ENCODE results near the gene VPS13D.
"Not testable (repeated sequence)": the region's sequence is repeated elsewhere in the genome, so short reads cannot be mapped to it uniquely, and the experiment has no call there.

The VPS13D gene

DNA sequence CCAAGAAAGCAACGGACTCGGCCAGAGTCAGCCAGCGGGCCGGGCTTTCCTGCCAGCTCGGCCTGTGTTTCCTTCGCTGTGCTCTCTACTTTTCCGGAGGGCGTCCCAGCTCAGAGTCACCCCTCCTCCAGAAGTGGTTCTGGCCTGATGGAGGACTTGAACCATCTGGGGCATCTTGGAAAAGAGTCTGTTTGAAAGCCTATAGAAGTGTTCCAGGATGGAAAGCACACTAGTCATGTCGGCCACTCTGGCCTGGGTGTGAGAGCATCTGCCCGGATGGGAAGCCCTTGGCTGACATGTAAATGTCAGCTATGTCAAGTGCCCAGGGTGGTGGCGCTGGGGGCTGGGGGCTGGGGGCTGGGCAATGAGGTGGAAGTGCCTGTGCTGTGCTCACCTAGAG, 274.8 kb downstream of the VPS13D start:
- DNase-seq, result no peak

DNA sequence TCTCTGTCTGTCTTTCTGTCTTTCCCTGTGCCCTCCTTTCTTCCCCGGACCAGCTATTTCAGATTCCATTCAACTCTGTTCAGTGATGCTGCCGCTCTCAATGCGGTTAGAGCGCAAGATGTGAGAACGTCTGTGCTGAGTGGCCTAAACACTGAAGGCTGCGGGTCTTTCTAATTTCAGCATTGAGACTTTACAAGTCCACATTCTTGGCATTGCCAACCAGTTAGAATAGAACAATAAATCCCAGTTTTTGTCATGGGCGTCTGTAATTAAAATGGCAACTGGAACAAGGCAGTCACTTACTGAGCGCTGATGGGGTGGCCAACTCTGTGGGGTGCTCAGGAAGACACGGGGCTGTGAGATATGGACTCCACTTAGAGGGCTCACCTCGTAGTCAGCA, 275.4 kb downstream of the VPS13D start:
- no peak for DNase-seq

DNA sequence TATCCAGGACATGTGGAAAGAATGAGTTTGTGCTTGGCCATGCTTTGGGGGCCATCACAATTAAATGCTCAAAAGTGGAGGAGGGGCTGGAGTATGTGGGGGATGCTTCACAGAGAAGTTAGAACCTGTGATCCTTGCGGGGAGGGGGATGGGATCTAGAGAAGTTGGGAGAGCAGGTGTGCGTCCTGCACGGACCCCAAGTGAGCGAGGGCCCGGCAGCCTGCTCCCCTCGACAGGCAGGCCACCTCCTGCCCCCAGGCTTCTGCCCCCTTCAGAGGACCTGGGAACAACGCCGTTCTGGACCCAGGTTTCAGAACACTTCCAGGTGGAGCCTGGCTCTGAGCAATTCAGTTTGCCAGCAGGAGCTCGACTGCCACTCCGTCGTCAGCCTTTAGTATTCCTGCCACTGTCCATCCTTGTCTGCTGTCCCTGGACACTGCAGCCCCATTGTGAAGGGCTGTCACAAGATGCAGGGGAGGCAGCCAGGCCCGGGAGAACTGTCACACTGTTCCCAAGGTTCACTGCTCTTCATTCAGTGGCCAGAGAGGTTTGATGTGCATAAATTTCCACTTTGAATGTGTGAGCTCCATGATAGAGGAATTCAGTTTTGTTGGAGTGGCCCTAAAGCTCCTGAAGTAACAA, 275.9 kb downstream of the VPS13D start:
- DNase-seq, result no peak

DNA sequence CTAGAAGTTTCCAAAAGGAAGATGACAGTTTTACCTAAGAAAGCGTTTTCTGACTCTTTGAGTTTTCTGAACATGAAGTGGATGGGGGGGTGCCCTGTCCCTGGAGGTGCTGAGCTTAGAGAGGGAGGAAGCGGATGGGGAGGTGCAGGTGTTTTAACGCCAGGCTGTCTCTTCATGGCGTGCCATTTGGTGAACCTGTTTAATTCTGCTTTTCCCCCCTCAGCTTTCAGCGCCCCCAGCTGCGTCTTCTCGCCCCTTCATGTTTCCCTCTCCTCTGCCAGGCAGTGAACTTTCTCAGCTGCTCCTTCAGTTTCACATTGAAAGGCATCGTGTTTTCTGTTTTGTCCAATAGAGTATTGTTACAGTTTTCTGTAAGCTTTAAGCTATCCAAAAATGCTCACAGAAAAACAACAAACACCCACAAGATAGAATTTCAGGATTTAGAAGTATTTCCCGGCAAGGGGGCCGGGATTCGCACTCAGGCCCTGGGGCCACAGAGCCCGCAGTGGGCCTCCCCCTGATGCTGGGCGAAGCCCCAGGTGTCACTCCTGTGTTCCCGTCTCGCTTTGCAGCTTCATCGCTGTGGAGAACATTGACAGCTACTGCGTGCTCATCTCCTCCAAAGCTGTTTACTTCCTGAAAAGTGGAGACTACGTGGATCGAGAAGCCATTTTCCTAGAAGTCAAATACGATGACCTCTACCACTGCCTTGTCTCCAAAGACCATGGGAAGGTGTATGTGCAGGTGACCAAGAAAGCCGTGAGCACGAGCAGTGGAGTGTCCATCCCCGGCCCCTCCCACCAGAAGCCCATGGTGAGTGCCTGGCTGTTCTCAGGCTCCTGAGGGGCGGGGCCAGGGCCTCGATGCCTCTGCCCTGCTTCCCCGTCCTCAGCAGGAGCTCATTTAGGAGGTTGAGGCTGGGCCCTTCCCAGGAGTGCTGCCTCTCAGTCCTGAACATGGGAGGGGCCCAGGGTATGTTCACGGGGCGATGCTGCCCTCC, 276.8 kb downstream of the VPS13D start:
- no peak for DNase-seq

DNA sequence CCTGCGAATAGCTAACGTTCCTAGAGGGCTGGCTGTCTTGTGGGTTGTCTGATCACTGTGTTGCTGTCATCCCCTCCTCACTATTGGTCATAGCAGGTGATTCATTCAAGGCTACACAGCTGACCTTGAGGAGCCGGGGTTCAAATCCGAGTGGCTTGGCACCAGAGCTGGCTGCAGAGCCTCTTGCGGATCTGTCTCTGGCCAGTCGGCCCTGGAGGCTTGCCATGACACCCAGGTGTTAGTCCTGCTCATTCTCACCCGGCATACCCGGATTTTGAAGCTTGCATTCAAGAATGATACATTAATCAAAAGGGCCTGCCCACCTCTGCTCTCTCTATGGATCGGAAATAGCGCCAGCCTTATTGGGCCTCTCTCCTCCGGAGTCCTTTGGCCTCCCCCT, 277.8 kb downstream of the VPS13D start:
- no peak for DNase-seq

DNA sequence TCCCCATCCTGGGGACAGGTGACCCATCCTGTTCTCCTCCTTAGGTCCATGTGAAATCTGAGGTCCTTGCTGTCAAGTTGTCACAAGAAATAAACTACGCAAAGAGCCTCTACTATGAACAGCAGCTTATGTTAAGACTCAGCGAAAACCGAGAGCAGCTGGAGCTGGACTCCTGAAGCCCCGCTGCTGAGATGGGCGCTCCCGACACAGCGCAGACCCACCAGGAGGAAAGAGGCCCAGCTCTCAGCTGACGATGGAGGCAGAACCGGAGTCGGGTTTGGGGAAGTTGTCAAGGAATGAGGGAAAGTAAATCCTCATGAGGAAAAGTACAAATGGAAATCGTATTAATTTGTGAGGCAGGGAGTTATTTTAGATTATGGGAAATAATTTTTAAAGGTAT, 279.0 kb downstream of the VPS13D start:
- no peak for DNase-seq

DNA sequence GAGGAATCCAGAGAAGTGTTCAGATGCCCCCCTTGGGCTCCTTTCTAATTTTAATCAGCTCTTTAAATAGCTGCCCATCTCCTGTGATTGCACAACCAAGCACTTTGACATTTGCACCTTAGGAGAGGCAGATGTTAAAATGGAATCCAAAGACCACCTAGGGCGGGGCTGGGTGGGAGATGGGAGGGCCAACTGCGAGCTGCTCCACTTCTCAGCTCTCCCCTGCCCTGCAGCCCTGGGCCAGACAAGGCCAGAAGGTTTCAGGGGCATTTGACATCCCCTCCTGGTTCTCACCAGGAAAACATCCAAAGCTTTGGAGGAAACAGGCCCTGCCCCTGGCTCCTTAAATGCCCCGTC, 281.3 kb downstream of the VPS13D start:
- no peak for DNase-seq

DNA sequence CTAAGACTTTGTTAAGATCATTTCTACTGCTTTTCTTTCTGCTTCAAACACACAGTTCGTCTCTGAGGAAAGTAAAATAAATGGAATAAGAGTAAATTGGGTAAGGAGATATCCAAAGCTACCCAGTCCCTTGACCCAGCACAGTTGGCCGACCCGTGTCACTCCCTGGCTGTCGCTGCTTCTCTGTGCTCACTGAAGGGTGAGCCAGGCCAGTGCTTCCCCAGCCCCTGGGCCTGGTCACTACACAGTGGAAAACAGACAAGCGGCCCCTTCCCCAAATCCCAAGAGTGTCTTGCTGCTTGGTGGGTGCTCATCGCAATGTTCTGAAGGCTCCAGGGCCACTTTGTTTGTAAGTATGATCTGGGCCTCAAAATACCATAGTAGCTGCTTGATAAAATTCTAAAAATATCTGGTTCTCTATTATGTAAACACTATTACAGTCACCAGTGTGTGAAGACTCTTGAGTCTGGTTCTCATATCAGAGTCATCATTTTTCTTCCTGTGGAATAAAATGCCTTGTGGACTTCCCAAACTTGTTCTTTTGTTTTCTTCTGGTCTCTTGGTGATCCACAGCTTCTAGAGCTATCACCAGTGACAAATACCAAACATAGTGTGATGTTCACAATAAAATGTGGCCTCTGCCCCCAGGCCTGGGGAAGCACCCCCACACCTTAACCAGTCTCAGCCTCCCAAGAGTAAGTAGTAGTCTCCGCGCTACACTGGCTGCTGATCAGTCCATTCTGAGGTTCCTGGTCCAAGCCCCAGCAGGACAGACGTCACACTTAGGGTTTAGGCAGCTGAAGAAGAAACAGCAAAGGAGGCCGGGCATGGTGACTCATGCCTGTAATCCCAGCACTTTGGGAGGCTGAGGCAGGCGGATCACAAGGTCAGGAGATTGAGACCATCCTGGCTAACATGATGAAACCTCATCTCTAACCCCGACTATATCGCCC, 282.0 kb downstream of the VPS13D start:
- DNase-seq, result no peak

DNA sequence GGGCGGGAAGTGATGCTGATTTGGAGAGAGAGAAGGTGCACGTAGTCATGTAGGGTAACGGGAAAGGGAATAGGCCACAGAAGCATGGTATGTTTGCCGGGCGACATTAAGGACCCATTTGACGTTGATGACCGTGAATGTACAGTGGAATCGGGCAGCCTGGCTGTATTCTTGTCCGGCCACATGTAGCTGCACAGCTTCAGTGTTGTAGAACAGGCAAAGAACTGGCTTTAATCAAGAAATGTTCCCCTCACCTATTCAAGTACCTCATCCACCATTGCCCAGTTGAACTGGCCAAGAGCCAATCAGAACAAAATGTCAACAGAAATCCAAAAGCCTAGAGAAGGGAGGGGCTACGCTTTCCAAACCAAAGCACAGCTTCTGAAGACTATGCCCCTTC, 283.4 kb downstream of the VPS13D start:
- no peak for DNase-seq

DNA sequence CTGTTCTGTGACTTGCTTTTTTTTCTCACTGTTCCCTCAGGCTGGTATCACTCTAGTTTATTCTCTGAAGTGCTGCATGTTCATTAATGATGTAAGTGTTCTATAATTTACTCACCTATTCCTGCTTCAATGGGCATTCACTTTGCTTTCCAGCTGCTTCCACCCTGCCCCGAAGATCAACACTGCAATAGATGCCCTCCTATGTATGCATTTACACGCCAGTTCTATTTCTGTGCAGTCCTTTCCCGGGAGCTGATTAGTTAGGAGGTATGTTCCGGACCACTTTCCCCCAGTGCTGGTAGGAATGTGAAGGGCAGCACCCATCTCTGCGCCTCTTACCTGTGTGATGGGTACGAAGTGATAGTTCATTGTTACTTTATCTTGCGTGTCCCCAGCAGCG, 284.8 kb downstream of the VPS13D start:
- DNase-seq, result no peak

DNA sequence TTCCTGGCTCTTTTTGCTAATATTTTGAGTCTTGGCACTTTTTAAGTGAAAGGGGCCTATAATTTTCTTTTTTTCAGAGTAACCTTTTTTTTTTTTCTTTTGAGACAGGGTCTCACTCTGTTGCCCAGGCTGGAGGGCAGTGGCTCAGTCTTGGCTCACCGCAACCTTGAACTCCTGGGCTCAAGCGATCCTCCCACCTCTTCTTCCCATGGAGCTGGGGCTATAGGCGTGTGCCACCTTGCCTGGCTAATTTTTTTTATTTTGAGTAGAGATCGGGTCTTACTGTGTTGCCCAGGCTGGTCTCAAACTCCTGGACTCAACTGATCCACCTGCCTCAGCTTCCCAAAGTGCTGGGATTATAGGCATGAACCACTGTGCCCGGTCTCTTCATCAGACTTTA, 285.4 kb downstream of the VPS13D start:
- DNase-seq, result no peak

DNA sequence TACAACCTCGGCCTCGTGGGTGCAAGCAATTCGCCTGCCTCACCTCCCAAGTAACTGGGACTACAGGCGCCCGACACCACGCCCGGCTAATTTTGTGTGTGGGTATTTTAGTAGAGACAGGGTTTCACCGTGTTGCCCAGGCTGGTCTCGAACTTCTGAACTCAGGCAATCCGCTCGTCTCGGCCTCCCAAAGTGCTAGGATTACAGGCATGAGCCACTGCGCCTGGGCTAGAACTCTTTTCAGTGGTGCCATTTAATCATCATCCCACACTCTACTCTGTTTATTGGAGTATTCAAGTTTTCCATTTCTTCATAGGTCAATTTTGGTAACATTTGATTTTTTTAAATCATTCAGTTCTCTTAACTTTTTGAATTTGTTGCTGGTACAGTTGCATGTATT, 286.9 kb downstream of the VPS13D start:
- DNase-seq, result no peak

DNA sequence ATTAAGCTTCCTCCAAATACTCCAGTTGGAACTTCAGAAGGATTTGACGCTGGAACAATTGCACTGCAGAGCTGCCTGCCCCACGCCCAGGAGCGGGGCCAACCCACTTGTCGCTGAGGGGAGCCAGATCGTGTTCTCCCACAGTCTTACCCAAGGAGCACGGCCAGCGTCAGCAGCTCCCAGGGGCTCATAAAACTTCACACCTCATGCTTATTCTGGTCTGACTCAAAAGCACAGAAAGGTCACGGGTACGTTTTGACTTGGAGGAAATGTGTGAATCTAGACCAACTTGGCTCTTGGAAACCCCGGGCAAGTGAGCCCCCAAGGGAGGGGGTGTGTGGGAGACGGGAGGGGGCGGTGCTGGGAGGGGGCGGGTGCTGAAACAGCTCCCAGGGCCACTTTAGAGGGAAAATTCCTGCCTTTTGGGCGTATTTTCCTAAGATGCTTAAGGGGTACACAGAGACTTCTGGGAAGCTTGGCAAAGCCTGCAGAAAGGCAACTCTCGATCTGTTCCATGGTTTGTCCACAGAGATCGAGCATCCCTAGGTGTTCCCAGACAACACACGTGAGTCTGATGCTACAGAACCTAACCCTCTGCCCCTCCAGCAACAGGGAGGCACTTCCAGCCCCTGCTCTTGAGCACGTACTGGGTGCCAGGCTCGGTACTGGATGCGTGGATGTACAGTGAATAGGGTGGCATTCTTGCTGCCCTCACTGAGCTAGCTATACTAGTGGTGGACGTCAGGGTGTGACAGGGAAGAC, 289.3 kb downstream of the VPS13D start:
- no peak for DNase-seq

DNA sequence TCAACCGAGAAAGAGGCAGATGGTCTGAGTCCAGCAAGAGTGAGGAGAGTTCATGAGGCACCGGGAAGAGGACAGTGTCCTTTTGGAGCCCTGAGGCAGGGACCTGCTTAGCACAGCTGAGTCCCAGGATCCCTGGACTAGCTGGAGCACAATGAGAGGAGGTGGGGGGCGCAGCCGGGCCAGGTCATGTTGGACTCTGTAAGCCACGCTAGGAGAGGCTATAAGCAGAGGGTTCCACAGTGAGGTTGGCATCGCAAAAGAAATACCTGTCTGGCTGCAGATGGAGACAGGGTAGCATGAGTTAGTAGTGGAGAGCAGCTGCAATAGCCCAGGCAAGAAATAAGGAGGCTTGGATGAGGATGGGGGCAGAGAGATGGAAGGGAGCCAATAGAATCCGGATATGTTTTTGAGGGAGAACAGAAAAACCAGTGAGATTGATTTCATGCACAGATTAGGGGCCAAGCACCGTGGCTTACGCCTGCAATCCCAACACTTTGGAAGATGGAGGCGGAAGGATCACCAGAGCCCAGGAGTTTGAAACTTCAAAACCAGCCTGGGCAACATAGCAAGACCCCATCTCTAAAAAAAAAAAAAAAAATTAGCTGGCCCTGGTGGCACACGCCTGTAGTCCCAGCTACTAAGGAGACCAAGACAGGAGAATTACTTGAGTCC, 290.0 kb downstream of the VPS13D start:
- DNase-seq, result no peak

DNA sequence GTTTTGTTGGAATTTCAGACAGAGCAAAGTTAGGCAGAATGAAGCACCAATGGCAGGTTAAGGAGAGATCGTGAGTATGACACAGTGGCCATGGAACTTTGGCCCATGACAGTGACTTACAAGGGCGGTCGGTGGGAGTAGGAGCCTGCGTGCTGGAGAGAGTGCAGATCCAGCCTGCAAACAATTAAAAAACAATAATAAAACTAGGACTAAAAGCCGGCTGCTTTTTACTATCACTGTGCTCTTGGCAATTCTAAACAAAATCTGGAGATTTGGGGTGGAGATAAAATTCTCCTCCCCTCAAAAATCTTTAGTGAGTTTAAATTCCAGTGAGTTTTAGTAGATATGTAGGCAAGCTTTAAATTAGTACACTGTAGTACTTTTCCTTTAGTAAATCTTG, 291.3 kb downstream of the VPS13D start:
- no peak for DNase-seq

DNA sequence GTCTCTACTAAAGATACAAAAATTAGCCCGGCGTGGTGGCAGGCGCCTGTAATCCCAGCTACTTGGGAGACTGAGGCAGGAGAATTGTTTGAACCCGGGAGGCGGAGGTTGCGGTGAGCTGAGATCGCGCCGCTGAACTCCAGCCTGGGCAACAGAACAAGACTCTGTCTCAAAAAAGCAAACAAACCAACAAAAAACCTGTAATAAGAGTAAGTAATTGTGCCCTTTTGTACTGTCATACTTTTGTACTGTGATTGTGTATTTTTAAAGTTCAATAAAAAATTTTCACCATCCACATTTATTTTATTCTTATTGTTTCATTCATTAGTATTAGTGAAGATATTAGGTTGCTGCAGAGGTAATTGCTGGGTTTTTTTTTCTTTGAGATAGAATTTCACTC, 292.9 kb downstream of the VPS13D start:
- DNase-seq, result not testable (repeated sequence)

DNA sequence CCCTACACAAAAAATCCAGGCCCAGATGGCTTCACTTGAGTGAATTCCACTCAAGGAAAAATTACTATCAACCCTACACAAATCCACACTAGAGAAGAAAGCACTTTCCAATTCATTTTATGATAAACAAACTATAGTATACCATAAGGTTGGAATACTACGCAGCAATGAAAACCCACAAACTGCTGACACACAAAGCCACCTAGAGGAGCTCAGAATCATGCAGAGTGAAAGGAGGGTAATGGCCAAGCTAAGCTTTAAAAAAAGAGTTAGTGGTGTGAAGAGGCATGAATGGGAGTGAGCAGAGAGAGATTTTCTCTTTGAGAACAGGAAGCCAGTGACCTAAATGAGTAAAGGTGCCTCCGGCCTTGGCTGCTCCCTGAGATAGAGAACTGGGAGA, 294.4 kb downstream of the VPS13D start:
- no peak for DNase-seq

DNA sequence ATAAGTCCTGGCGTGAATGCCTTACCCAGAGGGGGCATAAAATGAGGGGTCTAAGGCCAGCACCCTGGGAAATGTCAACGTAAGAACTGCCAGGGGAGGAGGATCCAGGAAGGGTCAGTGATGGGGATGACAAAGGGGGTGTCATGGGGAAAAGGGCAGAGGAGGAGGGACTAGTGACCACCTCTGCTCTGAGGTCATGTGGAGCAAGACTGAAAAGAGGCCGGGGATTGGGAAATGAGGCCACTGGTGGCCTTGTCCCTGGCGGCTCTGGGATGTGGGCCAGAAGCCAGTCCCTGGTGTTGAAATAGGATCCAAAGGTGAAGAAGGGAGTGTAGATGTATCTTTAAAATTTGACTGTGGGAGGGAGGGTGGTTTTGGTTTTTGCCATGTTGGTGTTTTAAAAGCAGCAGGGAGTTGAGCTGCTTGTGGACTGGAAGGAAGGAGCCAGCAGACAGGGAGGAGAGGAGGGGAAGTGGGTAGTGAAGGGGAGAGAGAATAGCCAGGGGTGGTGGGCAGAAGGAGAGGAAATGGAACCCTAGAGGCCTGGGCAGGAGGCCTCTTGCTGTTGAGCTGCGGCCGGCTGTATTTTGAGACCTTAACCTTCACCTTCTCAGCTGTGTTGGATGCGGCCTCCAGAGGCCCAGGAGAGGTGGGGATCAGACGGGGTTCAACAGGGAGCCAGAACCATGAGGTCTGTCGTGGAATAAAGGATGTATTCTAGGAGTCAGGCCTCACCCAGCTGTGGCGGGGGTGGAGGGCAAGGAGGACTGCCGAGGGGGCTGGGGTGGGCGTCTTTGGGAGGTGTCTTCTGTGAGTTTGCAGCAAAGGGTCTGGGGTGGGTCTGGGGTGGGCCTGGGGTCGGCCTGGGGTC, 295.7 kb downstream of the VPS13D start:
- no peak for DNase-seq

DNA sequence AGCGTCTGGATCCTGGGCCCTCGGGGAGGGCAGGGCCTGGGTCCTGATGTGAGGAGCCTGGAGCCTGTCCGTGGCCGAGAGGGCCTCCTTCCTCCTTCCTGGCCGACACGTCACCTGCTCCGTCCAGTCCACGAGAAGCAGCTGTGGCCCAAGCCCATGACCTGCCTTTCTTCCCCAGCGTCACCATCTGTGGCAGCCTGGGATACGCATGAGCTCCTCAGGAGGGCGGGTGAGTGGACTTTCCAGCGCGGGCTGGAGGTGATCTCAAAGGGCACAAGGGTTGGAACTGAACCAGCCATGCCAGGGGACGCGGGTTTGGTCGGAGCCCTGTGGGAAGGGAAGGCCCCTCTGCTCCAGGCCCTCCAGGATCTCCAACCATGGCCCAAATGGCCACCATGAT, 297.7 kb downstream of the VPS13D start:
- DNase-seq, result no peak

DNA sequence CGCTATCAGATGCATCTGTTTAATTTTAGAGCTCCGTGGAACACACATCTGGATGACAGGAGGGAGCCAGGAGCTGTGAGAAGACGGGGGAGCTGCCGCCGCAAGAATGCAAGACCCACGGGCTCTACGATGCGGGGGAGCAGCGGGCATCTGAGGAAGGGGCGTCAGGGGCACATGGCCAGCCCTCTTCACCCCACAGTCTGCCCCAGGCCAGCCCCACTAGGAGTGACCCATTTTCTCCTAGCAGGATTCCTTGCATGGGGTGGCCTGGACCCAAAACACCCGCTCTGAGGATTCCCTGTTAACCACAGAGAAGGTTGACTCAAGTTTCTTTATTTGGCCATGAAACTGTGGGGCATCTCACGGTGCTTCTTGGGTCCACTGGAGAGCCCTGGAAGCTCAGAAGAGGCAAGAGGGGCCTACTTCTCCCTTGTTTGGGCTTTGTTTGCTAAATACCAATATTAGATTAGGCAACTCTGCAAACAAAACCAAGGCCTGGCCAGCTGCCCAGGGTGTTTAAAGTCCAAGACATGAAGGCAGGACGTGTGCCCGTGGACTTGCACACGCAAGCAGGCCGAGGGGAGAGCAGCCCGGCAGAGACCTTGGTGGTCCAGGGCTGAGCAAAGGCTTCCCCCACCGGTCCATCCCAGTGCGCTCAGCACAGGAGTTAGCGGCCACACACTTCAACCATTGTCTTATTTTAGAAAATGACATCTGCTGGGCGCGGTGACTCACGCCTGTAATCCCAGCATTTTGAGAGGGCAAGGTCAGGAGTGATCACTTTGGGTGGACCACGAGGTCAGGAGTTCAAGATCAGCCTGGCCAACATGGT, 298.4 kb downstream of the VPS13D start:
- no peak for DNase-seq

Measured in CD4-positive, alpha-beta T cell treated with Interleukin-10 for 1 hour (primary cell).